HepG2 (cell line): ENCODE measurements around the gene FBXO9. TPM values are rescaled to one million over a fixed set of nuclear protein-coding genes. Genes with fewer than 3 reads are reported as not detected.

Source experiments
- ATRX ChIP-seq: sonication (generic); formaldehyde crosslinking; IDR thresholded peaks from 2 replicates; pipeline ENCODE4 v1.4.0; 2020; ENCODE audit warnings: missing genetic modification reagents, borderline replicate concordance
- CBFB ChIP-seq: sonication (generic); formaldehyde crosslinking; IDR thresholded peaks from 2 replicates; pipeline ENCODE4 v1.4.0; 2020; ENCODE audit warnings: missing genetic modification reagents
- FOXA3 ChIP-seq: IDR thresholded peaks from 2 replicates; pipeline ENCODE4 v1.6.1; 2016; ENCODE audit warnings: missing genetic modification reagents, missing compliant biosample characterization
- HMG20A ChIP-seq: IDR thresholded peaks from 2 replicates; pipeline ENCODE4 v1.6.1; 2016; ENCODE audit warnings: borderline replicate concordance
- KLF16 ChIP-seq, 2 experiments: sonication (generic) in 1 of 2; formaldehyde crosslinking in 1 of 2; IDR thresholded peaks; 2 replicates each; pipeline versions ENCODE4 v1.6.1 to v1.8.0; 2016 to 2023; ENCODE audit warnings: missing genetic modification reagents in 2 of 2, missing compliant biosample characterization in 1 of 2
- NR3C1 ChIP-seq: sonication (generic); formaldehyde crosslinking; IDR thresholded peaks from 2 replicates; pipeline ENCODE4 v1.4.0; 2020; ENCODE audit warnings: missing genetic modification reagents
- POLR2A ChIP-seq, 2 experiments: IDR thresholded peaks; 2 replicates each; pipeline ENCODE4 v1.6.1; 2011; ENCODE audit warnings: low read depth in 2 of 2, low read length in 2 of 2, mild to moderate bottlenecking in 1 of 2, moderate library complexity in 1 of 2; ENCODE audit not compliant: insufficient read depth in 1 of 2
- RARG ChIP-seq: sonication (generic); formaldehyde crosslinking; IDR thresholded peaks from 2 replicates; pipeline ENCODE4 v1.4.0; 2020; ENCODE audit warnings: low read depth, mild to moderate bottlenecking, missing genetic modification reagents
- RORA ChIP-seq: sonication (generic); formaldehyde crosslinking; IDR thresholded peaks from 2 replicates; pipeline ENCODE4 v1.5.0; 2020; ENCODE audit warnings: mild to moderate bottlenecking, missing genetic modification reagents, moderate library complexity
- SNAPC2 ChIP-seq: sonication (generic); formaldehyde crosslinking; IDR thresholded peaks from 2 replicates; pipeline ENCODE4 v1.8.1; 2022; ENCODE audit warnings: mild to moderate bottlenecking, missing genetic modification reagents
- SRF ChIP-seq: IDR thresholded peaks from 2 replicates; pipeline ENCODE4 v1.6.1; 2011; ENCODE audit warnings: mild to moderate bottlenecking, low read depth, low read length, moderate library complexity
- ZBTB40 ChIP-seq, 2 experiments: fragments of 450-650 bp in 1 of 2; sonication (generic) in 1 of 2; formaldehyde crosslinking in 1 of 2; IDR thresholded peaks; 2 replicates each; pipeline versions ENCODE4 v1.6.1 to v1.8.0; 2016 to 2022; ENCODE audit warnings: antibody characterized with exemption in 1 of 2, mild to moderate bottlenecking in 1 of 2, missing genetic modification reagents in 1 of 2
- ZBTB46 ChIP-seq: sonication (generic); formaldehyde crosslinking; IDR thresholded peaks from 2 replicates; pipeline ENCODE4 v1.4.0; 2020; ENCODE audit warnings: mild to moderate bottlenecking, missing genetic modification reagents, borderline replicate concordance
- ZNF512B ChIP-seq: sonication (generic); formaldehyde crosslinking; IDR thresholded peaks from 2 replicates; pipeline ENCODE4 v1.5.1; 2020; ENCODE audit warnings: missing genetic modification reagents, mild to moderate bottlenecking, borderline replicate concordance
- ZNF644 ChIP-seq: IDR thresholded peaks from 2 replicates; pipeline ENCODE4 v1.6.1; 2016; ENCODE audit warnings: low read depth
- ZNF784 ChIP-seq: sonication (generic); formaldehyde crosslinking; IDR thresholded peaks from 2 replicates; pipeline ENCODE4 v1.5.1; 2020; ENCODE audit warnings: missing genetic modification reagents, mild to moderate bottlenecking, borderline replicate concordance
- polyA plus RNA-seq, 8 experiments: library from polyadenylated mRNA; depleted of rRNA in 3 of 8; stranded (reverse) in 7 of 8; unstranded in 1 of 8; fragments of >200 nt; fragmentation: Illumina TruSeq in 4 of 8; extraction: Trizol in 4 of 8; gene quantifications; 2 replicates each; pipeline versions ENCODE4 v1.2.1 to v1.2.3, GENCODE V29; 2011 to 2016; ENCODE audit warnings: low read depth in 4 of 8, missing spikeins in 1 of 8, mixed read lengths in 1 of 8; ENCODE audit not compliant: insufficient read depth in 1 of 8
- total RNA-seq, 5 experiments: library from RNA; depleted of rRNA; stranded (reverse); fragments of >200 nt; fragmentation: Illumina TruSeq; extraction: Trizol; gene quantifications; 2 replicates each; pipeline ENCODE4 v1.2.3, GENCODE V29; 2016; ENCODE audit warnings: low read depth in 1 of 5

The FBXO9 gene
- total and polyA plus RNA-seq, 2 of the 13 experiments (the other 11 are each of a cell fraction or from before 2014, with no cell fraction given), result 64.3 to 98.4 TPM

GRCh38 chr6:53054532-53054931, 10.7 kb upstream of the FBXO9 start (continued):
- TF ChIP-seq ZNF644 (CRISPR knock-in tag) (peak; percentile 93), FOXA3 (CRISPR knock-in tag) (peak; percentile 62; the same call in 1 of the 2 replicates), SRF (no peak), SNAPC2 (CRISPR knock-in tag) (0 out of 2 replicates have a peak, but pooled peaks have one; percentile 61), ATRX (no peak), ZNF784 (CRISPR knock-in tag) (no peak), ZBTB40 (IDR thresholded peaks at IDR 0.05) (no peak), ZBTB40 (CRISPR knock-in tag; IDR thresholded peaks at IDR 0.05) (no peak), NR3C1 (CRISPR knock-in tag) (no peak), ZNF512B (CRISPR knock-in tag) (no peak), CBFB (peak; percentile 46; the same call in 1 of the 2 replicates), KLF16 (CRISPR knock-in tag; IDR thresholded peaks at IDR 0.05) (0 out of 4 replicates have a peak, but pooled peaks of 1 of the 2 experiments have one; percentile 36), POLR2A (IDR thresholded peaks at IDR 0.05; ENCODE audit: insufficient read depth in 1 of 2, low read depth in 2 of 2, low read length in 2 of 2) (no peak), RARG (CRISPR knock-in tag) (no peak), HMG20A (CRISPR knock-in tag) (peak; percentile 84; the same call in 1 of the 2 replicates), RORA (CRISPR knock-in tag) (no peak), ZBTB46 (CRISPR knock-in tag) (no peak)
